Mesothelial cell of epicardium (in vitro differentiated cells): ENCODE measurements around the gene RBMS1. TPM values are rescaled to one million over a fixed set of nuclear protein-coding genes. Genes with fewer than 3 reads are reported as not detected.
"Not testable (repeated sequence)": the region's sequence is repeated elsewhere in the genome, so short reads cannot be mapped to it uniquely, and the experiment has no call there.

ENCODE experiments used
- DNase-seq, 2 experiments: peaks; one replicate each; pipeline ENCODE4 v3.0.0; 2021; ENCODE audit warnings: low spot score in 2 of 2; ENCODE audit not compliant: unreplicated experiment in 2 of 2
- H3K27ac Mint-ChIP-seq: 2 replicates; pipeline ENCODE4 v1.8.0; 2021; ENCODE audit warnings: mixed read lengths
- H3K27me3 Mint-ChIP-seq: 2 replicates; pipeline ENCODE4 v1.8.0; 2021; ENCODE audit warnings: low read depth, mixed read lengths
- H3K36me3 Mint-ChIP-seq: 2 replicates; pipeline ENCODE4 v1.8.0; 2021; ENCODE audit warnings: mixed read lengths
- H3K4me1 Mint-ChIP-seq: 2 replicates; pipeline ENCODE4 v1.8.0; 2021; ENCODE audit warnings: mixed read lengths
- H3K4me3 Mint-ChIP-seq: 2 replicates; pipeline ENCODE4 v1.8.0; 2021; ENCODE audit warnings: mild to moderate bottlenecking, moderate library complexity, mixed read lengths
- H3K9me3 Mint-ChIP-seq: 2 replicates; pipeline ENCODE4 v1.8.0; 2021; ENCODE audit warnings: mixed read lengths
- total RNA-seq: library from RNA; stranded (reverse); gene quantifications from 3 replicates; pipeline ENCODE4 v1.2.1, GENCODE V29; 2021
- TF ChIP-seq, protein P1 (sequence below): fragments of 200-600 bp; sonication (generic); IDR thresholded peaks from one replicate; pipeline ENCODE4 v1.5.0; 2021; ENCODE audit warnings: antibody characterized with exemption; ENCODE audit not compliant: unreplicated experiment

RBMS1 gene
- total RNA-seq, 1 donor from 2014 or later, result 128 TPM

DNA sequence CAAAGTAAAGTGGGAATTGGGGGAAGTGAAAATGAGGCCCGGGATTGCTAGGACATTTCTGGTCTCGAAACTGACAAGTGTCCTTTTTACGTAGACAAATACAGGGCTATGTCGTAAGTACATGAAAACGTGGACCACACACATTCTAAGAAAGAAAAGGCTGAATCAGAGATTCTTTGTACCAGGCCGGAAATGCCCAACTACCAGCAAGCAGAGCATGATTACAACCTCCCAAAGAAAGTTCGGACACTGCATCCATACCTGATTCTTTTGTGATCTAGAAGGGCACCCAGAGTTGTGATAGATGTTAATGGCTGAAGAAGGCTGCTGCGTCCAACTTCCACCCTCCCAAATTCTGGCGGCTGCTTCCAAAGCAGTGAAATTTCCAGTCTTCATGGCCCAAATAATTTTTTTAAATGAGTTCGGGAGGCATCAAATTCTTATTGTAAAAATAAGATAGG, 1.7 kb downstream of the RBMS1 start:
- H3K27me3 Mint-ChIP-seq, result no peaks in the 10 kb centered on the region
- H3K4me1 Mint-ChIP-seq, result peaks cover 33% of the 10 kb centered on the region
- peak overlapping the region; percentile 83 for H3K4me3 Mint-ChIP-seq
- no peaks in the 10 kb centered on the region for H3K36me3 Mint-ChIP-seq
- H3K9me3 Mint-ChIP-seq, result no peaks in the 10 kb centered on the region
- DNase-seq, result no peak
- H3K27ac Mint-ChIP-seq, result peak overlapping the region; percentile 95
- TF ChIP-seq, protein P1, sequence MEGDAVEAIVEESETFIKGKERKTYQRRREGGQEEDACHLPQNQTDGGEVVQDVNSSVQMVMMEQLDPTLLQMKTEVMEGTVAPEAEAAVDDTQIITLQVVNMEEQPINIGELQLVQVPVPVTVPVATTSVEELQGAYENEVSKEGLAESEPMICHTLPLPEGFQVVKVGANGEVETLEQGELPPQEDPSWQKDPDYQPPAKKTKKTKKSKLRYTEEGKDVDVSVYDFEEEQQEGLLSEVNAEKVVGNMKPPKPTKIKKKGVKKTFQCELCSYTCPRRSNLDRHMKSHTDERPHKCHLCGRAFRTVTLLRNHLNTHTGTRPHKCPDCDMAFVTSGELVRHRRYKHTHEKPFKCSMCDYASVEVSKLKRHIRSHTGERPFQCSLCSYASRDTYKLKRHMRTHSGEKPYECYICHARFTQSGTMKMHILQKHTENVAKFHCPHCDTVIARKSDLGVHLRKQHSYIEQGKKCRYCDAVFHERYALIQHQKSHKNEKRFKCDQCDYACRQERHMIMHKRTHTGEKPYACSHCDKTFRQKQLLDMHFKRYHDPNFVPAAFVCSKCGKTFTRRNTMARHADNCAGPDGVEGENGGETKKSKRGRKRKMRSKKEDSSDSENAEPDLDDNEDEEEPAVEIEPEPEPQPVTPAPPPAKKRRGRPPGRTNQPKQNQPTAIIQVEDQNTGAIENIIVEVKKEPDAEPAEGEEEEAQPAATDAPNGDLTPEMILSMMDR, result no peak

GRCh38 chr2:160490733-160491685, 2.6 kb downstream of the RBMS1 start:
- H3K4me1 Mint-ChIP-seq, result peaks cover 40% of the 10 kb centered on the region
- peak overlapping the region; percentile 83 for H3K4me3 Mint-ChIP-seq
- no peak for DNase-seq
- peak overlapping the region; percentile 14 for H3K27ac Mint-ChIP-seq
- H3K9me3 Mint-ChIP-seq, result no peaks in the 10 kb centered on the region
- no peaks in the 10 kb centered on the region for H3K27me3 Mint-ChIP-seq
- no peaks in the 10 kb centered on the region for H3K36me3 Mint-ChIP-seq
- TF ChIP-seq, protein P1, result no peak

DNA sequence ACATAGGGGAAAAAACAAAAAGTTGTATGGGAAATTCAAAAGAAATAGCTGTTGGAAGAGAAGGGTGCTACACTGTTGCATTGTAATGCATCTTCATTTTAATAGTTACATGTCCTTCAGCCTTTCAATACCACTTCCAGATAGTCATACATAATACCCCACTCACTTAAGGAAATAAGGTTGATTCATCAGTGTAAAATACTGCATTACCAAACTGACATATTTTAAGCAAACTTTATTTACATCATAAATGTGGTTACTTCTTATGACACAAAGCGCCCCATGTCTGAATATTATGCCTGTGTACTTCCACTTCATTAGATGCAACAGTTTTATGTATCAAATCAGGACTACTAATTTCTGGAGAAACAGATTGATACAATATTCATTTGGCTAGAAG, 4.5 kb downstream of the RBMS1 start:
- Mint-ChIP-seq H3K27me3 (no peaks in the 10 kb centered on the region), H3K9me3 (no peaks in the 10 kb centered on the region), H3K4me3 (no peak overlapping the region), H3K36me3 (no peaks in the 10 kb centered on the region), H3K4me1 (peaks cover 43% of the 10 kb centered on the region), H3K27ac (no peak overlapping the region)
- no peak for DNase-seq
- TF ChIP-seq, protein P1, result no peak

DNA sequence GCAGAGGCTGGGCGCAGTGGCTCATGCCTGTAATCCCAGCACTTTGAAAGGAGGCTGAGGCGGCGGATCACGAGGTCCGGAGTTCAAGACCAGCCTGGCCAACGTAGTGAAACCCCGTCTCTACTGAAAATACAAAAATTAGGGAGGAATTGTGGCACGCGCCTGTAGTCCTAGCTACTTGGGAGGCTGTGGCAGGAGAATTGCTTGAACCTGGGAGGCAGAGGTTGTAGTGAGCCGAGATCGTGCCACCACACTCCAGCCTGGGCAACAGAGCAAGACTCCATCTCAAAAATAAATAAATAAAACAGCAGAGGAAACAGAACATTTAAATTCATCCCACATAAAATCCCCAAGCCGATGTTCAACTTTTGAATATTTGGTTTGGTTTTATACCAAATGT, 5.3 kb downstream of the RBMS1 start:
- H3K27me3 Mint-ChIP-seq, DNase-seq, H3K4me3 Mint-ChIP-seq, H3K9me3 Mint-ChIP-seq, H3K27ac Mint-ChIP-seq, H3K36me3 Mint-ChIP-seq: not testable (repeated sequence)
- H3K4me1 Mint-ChIP-seq, result peaks cover 45% of the 10 kb centered on the region

GRCh38 chr2:160486341-160486740, 7.3 kb downstream of the RBMS1 start:
- H3K4me3 Mint-ChIP-seq, result no peak overlapping the region
- TF ChIP-seq, protein P1, result no peak
- H3K27me3 Mint-ChIP-seq, result no peaks in the 10 kb centered on the region
- no peak for DNase-seq
- no peak overlapping the region for H3K27ac Mint-ChIP-seq
- no peaks in the 10 kb centered on the region for H3K9me3 Mint-ChIP-seq
- peaks cover 44% of the 10 kb centered on the region for H3K4me1 Mint-ChIP-seq
- H3K36me3 Mint-ChIP-seq, result peaks cover 2% of the 10 kb centered on the region

- Mint-ChIP-seq H3K4me3 (no peak overlapping the region), H3K36me3 (peaks cover 2% of the 10 kb centered on the region), H3K9me3 (no peaks in the 10 kb centered on the region), H3K27me3 (no peaks in the 10 kb centered on the region), H3K4me1 (peaks cover 33% of the 10 kb centered on the region), H3K27ac (peak overlapping the region; percentile 50)
- TF ChIP-seq, protein P1, result no peak
- DNase-seq, result no peak
These were observed 8.6 kb downstream of the RBMS1 start for GRCh38 chr2:160484859-160485520.
